Activated CD4-positive, alpha-beta T cell treated with anti-CD3 and anti-CD28 coated beads, Interleukin-10, Interleukin-2, amounts not matched to agents 100 ng/mL and 50 ng/mL, durations not matched to agents 16 hours and 8 hours (primary cell): ENCODE data around the gene GRM3.

Experiments
- DNase-seq: peaks from one replicate; pipeline ENCODE4 v3.0.0-alpha.2; 2020

GRM3 gene

DNA sequence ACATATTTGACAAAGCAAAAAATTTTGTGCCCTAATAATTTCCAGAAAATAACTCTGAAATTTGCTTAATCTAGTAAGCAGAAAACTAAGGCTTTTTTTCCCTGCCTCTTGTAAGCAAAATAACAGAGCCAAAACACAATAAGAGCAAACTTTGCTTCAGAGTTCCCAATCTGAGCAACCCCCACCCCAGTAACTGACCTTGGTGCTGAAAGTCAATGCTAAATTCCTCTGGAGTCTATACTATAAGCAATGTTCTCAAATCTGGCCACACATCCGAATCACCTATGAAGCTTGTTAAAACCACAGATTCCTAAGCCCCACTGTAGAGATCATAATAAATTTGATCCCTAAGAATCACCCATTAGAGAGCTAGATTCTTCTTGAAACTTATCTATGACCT, 265.2 kb downstream of the GRM3 start:
- DNase-seq, result no peak

DNA sequence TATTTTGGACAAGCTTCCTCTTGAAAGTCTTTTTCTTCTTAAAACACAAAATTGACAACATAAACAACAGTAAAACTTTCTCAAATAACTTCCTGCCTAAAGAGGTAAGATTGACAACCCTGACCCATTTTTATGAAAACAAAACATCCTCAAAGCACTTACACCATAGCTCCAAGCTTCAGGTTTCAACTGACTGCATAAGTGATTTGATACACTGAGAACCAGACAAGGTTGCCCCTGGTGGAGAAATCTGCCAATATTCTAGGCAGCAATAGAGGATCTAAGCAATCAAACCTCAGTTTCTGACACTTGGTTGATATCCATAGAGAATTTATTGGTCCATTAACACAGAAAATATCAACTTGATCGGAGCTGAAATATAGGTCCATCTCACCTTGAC, 267.9 kb downstream of the GRM3 start:
- no peak for DNase-seq

GRCh38 chr7:86913709-86914108, 270.0 kb downstream of the GRM3 start:
- no peak for DNase-seq
